Heart right ventricle (tissue), 16 donors: ENCODE measurements around the gene NSMCE1. TPM values are rescaled to one million over a fixed set of nuclear protein-coding genes. Genes with fewer than 3 reads are reported as not detected.
"Not testable (repeated sequence)": the region's sequence is repeated elsewhere in the genome, so short reads cannot be mapped to it uniquely, and the experiment has no call there.

Experiments
- ATAC-seq, 8 donors: fragments of 200-7000 bp; cut with Tn5 transposase; one replicate each; pipeline ENCODE4 v1.9.1; 2020; ENCODE audit warnings: mild to moderate bottlenecking in 8 of 8, moderate library complexity in 8 of 8, moderate number of reproducible peaks in 1 of 8
- DNase-seq, 2 donors: peaks; one replicate each; pipeline ENCODE4 v3.0.0-alpha.2; 2020
- H3K27ac ChIP-seq, 10 donors: fragments of 200-600 bp; sonication (generic) in 2 of 10; one replicate each; pipeline versions ENCODE4 v1.5.0 to v1.8.0; 2020 to 2022; ENCODE audit warnings: mild to moderate bottlenecking in 3 of 10
- H3K27me3 ChIP-seq, 7 donors: fragments of 200-600 bp; one replicate each; pipeline ENCODE4 v1.8.0; 2021 to 2022; ENCODE audit warnings: mild to moderate bottlenecking in 2 of 7
- H3K36me3 ChIP-seq, 9 donors: fragments of 200-600 bp; sonication (generic) in 1 of 9; one replicate each; pipeline versions ENCODE4 v1.5.0 to v1.8.0; 2020 to 2022; ENCODE audit warnings: mild to moderate bottlenecking in 2 of 9
- H3K4me1 ChIP-seq, 9 donors: fragments of 200-600 bp; sonication (generic) in 1 of 9; one replicate each; pipeline versions ENCODE4 v1.5.0 to v1.8.0; 2020 to 2022; ENCODE audit warnings: mild to moderate bottlenecking in 4 of 9
- H3K4me3 ChIP-seq, 10 donors: fragments of 200-600 bp; sonication (generic) in 2 of 10; one replicate each; pipeline versions ENCODE4 v1.5.0 to v1.8.0; 2020 to 2022; ENCODE audit warnings: mild to moderate bottlenecking in 7 of 10, moderate library complexity in 2 of 10
- H3K9me3 ChIP-seq, 11 donors: fragments of 200-600 bp in 10 of 11; sonication (generic) in 2 of 11; one replicate each; pipeline versions ENCODE4 v1.5.0 to v1.8.0; 2013 to 2022; ENCODE audit warnings: mild to moderate bottlenecking in 2 of 11, control low read depth in 1 of 11, moderate library complexity in 1 of 11
- CTCF ChIP-seq, 9 donors: fragments of 200-600 bp; sonication (generic) in 2 of 9; IDR thresholded peaks; one replicate each; pipeline versions ENCODE4 v1.5.0 to v1.8.0; 2021 to 2022; ENCODE audit warnings: antibody characterized with exemption in 9 of 9, mild to moderate bottlenecking in 5 of 9, moderate library complexity in 1 of 9
- WGBS, 2 donors: extraction: QIAGEN DNeasy Blood & Tissue Kit; methylation state at CpG; one replicate each; pipeline ENCODE4 v1.1.7; 2013; ENCODE audit warnings: inconsistent platforms in 1 of 2; 5-methylcytosine and 5-hydroxymethylcytosine counted together
- intact Hi-C, 10 donors: fragments of 100-400 bp; cut with DNase I; formaldehyde crosslinking; loops; one replicate each; pipeline versions ENCODE4 v1.11.1 to v1.14.2; 2022
- polyA plus RNA-seq, 2 donors: library from polyadenylated mRNA; stranded (reverse); fragments of 200-250 nt; gene quantifications; one replicate each; pipeline ENCODE4 v1.2.3, GENCODE V29; 2013
- total RNA-seq, 10 donors: library from RNA; stranded (reverse); fragmentation: NEBNext Ultra II Directional in 3 of 10; extraction: Animal tissue kit (Norgen Biotek cat#: 25700) in 3 of 10; gene quantifications; one replicate each; pipeline versions ENCODE4 v1.2.1 to v1.2.4, GENCODE V29; 2021 to 2023
- donor health status: Arrhythmogenic right ventricular cardiomyopathy.
- donor health status: ischemic (EF 13 %, LVEDD 7.1; RV severe dilation, severe dysfunction).
- donor health status: healthy with polysubstance abuse.
- donor health status: DM: no; HTN: yes; CAD: no.
- donor health status: DM: no; HTN: no; CAD: no.
- donor health status: ischemic (EF 25% LVEDD 6.9; RV normal size, moderate dysfunction).
- donor health status: ischemic (EF 25% LVEDD 5.7; RV mildly dilated, moderate dysfunction).
- donor health status: healthy.
- donor health status: DM: yes; HTN: yes; CAD: no.
- donor health status: Ischemic cardiomyopathy.
- donor health status: ischemic (EF 35%, LVEDD 5.7; RV mildly dilated, moderate dysfunction).
- donor health status: nonischemic (EF 11% LVEDD 7.7; RV severe dilation, severe dysfunction).
- donor health status: DM: yes; HTN: yes; CAD: no.
- donor health status: PGD.
- donor health status: ischemic (EF 29% LVEDD 5.4; RV normal size, mild dysfunction).
- donor health status: nonischemic (EF 23%, LVEDD 6.1; RV moderate dilation, normal function).

NSMCE1 gene
- total and polyA plus RNA-seq, 12 donors = 33.5 to 57.1 (median 38.1) TPM

GRCh38 chr16:27265982-27266381 is 2.6 kb downstream of the NSMCE1 start:
- DNase-seq (no peak), ATAC-seq (no peak)
- H3K27ac ChIP-seq = no peak overlapping the region
- WGBS, 2 donors = 96 to 100% methylated on average over 1 of the region's 1 CpG
- H3K4me1 ChIP-seq = peaks cover 0 to 35% (median 9%) of the 10 kb centered on the region in 9 donors
- TF ChIP-seq CTCF (IDR thresholded peaks at IDR 0.05) = no peak
- peaks cover 0 to 3% (median 0%) of the 10 kb centered on the region in 9 donors for H3K36me3 ChIP-seq
- no peak overlapping the region for H3K4me3 ChIP-seq
- no peaks in the 10 kb centered on the region for H3K27me3 ChIP-seq
- no peaks in the 10 kb centered on the region for H3K9me3 ChIP-seq
- intact Hi-C loops = no loop called here

GRCh38 chr16:27264151-27264550 is 4.4 kb downstream of the NSMCE1 start:
- no peaks in the 10 kb centered on the region for H3K27me3 ChIP-seq
- peaks cover 0 to 3% (median 0%) of the 10 kb centered on the region in 9 donors for H3K36me3 ChIP-seq
- no peak for ATAC-seq
- H3K4me1 ChIP-seq = peaks cover 0 to 36% (median 8%) of the 10 kb centered on the region in 9 donors
- intact Hi-C loops = no loop called here
- H3K4me3 ChIP-seq = no peak overlapping the region
- 77 to 86% methylated on average over 6 of the region's 6 CpGs for WGBS, 2 donors
- no peak overlapping the region for H3K27ac ChIP-seq
- no peaks in the 10 kb centered on the region for H3K9me3 ChIP-seq
- no peak for TF ChIP-seq CTCF (IDR thresholded peaks at IDR 0.05)
- DNase-seq = no peak

GRCh38 chr16:27262904-27263423 is 5.6 kb downstream of the NSMCE1 start:
- H3K27ac ChIP-seq, DNase-seq, H3K36me3 ChIP-seq, H3K27me3 ChIP-seq, H3K9me3 ChIP-seq, intact Hi-C loops, H3K4me3 ChIP-seq, ATAC-seq: not testable (repeated sequence)
- 93 to 95% methylated on average over 2 of the region's 2 CpGs for whole genome bisulfite sequencing, 2 donors
- peaks cover 0 to 43% (median 6%) of the 10 kb centered on the region in 9 donors for H3K4me1 ChIP-seq

GRCh38 chr16:27259710-27260109 is 8.9 kb downstream of the NSMCE1 start:
- H3K4me3 ChIP-seq = no peak overlapping the region
- no peak for ATAC-seq
- no peak overlapping the region for H3K27ac ChIP-seq
- H3K27me3 ChIP-seq = no peaks in the 10 kb centered on the region
- no peaks in the 10 kb centered on the region for H3K9me3 ChIP-seq
- 80 to 84% methylated on average over 4 of the region's 4 CpGs for WGBS, 2 donors
- intact Hi-C loops = no loop called here
- no peak for TF ChIP-seq CTCF (IDR thresholded peaks at IDR 0.05)
- no peak for DNase-seq
- peaks cover 0 to 44% (median 3%) of the 10 kb centered on the region in 9 donors for H3K4me1 ChIP-seq
- H3K36me3 ChIP-seq = peaks cover 0 to 26% (median 12%) of the 10 kb centered on the region in 9 donors

- no peaks in the 10 kb centered on the region for H3K27me3 ChIP-seq
- no peak for DNase-seq
Measured at GRCh38 chr16:27258241-27258734, 10.3 kb downstream of the NSMCE1 start.

More at GRCh38 chr16:27258241-27258734, 10.3 kb downstream of the NSMCE1 start:
- intact Hi-C loops = no loop called here
- H3K36me3 ChIP-seq = peaks cover 0 to 26% (median 12%) of the 10 kb centered on the region in 9 donors
- 63 to 75% methylated on average over 3 of the region's 3 CpGs for WGBS, 2 donors
- H3K4me3 ChIP-seq = no peak overlapping the region
- no peaks in the 10 kb centered on the region for H3K9me3 ChIP-seq
- H3K4me1 ChIP-seq = peaks cover 0 to 51% (median 15%) of the 10 kb centered on the region in 9 donors
- peak in 5 of 8 donors; percentile 39 to 81 (median 47) for ATAC-seq
- H3K27ac ChIP-seq = peak overlapping the region in 7 of 10 donors; percentile 4 to 65 (median 30)
- no peak for TF ChIP-seq CTCF (IDR thresholded peaks at IDR 0.05)
